Memory B cell (primary cell): ENCODE results near the gene C10orf67.
"Not testable (repeated sequence)": the region's sequence is repeated elsewhere in the genome, so short reads cannot be mapped to it uniquely, and the experiment has no call there.

Experiments used
- ATAC-seq: fragments of 150-1000 bp; cut with Tn5 transposase; 2 replicates; pipeline ENCODE4 v1.10.0; 2021; ENCODE audit warnings: low read depth, mild to moderate bottlenecking, moderate library complexity
- DNase-seq, 2 donors: peaks; one replicate each; pipeline ENCODE4 v3.0.0; 2022; ENCODE audit warnings: low spot score in 2 of 2
- H3K27ac Mint-ChIP-seq: one replicate; pipeline ENCODE4 v1.8.0; 2022; ENCODE audit warnings: mild to moderate bottlenecking, moderate library complexity, mixed read lengths
- H3K27me3 Mint-ChIP-seq: one replicate; pipeline ENCODE4 v1.8.0; 2022; ENCODE audit warnings: mixed read lengths
- H3K36me3 Mint-ChIP-seq: one replicate; pipeline ENCODE4 v1.8.0; 2022; ENCODE audit warnings: mild to moderate bottlenecking, mixed read lengths
- H3K4me1 Mint-ChIP-seq: one replicate; pipeline ENCODE4 v1.8.0; 2022; ENCODE audit warnings: mixed read lengths
- H3K4me3 Mint-ChIP-seq: one replicate; pipeline ENCODE4 v1.8.0; 2022; ENCODE audit warnings: mild to moderate bottlenecking, moderate library complexity, mixed read lengths
- H3K9me3 Mint-ChIP-seq: one replicate; pipeline ENCODE4 v1.8.0; 2022; ENCODE audit warnings: mixed read lengths

Gene C10orf67

GRCh38 chr10:23291551-23292334, 52.9 kb downstream of the C10orf67 start:
- no peak for DNase-seq
- H3K9me3 Mint-ChIP-seq: peaks cover 2% of the 10 kb centered on the region

GRCh38 chr10:23284674-23285335, 59.8 kb downstream of the C10orf67 start:
- DNase-seq: no peak
- no peak overlapping the region for H3K4me3 Mint-ChIP-seq
- ATAC-seq: no peak
- H3K36me3 Mint-ChIP-seq: no peaks in the 10 kb centered on the region
- H3K27me3 Mint-ChIP-seq: peaks cover 6% of the 10 kb centered on the region
- peaks cover 2% of the 10 kb centered on the region for H3K9me3 Mint-ChIP-seq
- no peaks in the 10 kb centered on the region for H3K4me1 Mint-ChIP-seq
- H3K27ac Mint-ChIP-seq: no peak overlapping the region

More at GRCh38 chr10:23291551-23292334, 52.9 kb downstream of the C10orf67 start:
- H3K4me1 Mint-ChIP-seq: peaks cover 2% of the 10 kb centered on the region
- H3K4me3 Mint-ChIP-seq: no peak overlapping the region
- H3K36me3 Mint-ChIP-seq: no peaks in the 10 kb centered on the region
- H3K27ac Mint-ChIP-seq: no peak overlapping the region
- no peak for ATAC-seq
- peaks cover 2% of the 10 kb centered on the region for H3K27me3 Mint-ChIP-seq

GRCh38 chr10:23284155-23284554, 60.4 kb downstream of the C10orf67 start:
- no peaks in the 10 kb centered on the region for H3K4me1 Mint-ChIP-seq
- no peak overlapping the region for H3K4me3 Mint-ChIP-seq
- ATAC-seq (no peak), DNase-seq (no peak)
- H3K9me3 Mint-ChIP-seq: peaks cover 2% of the 10 kb centered on the region
- H3K36me3 Mint-ChIP-seq: no peaks in the 10 kb centered on the region
- H3K27me3 Mint-ChIP-seq: peaks cover 6% of the 10 kb centered on the region
- no peak overlapping the region for H3K27ac Mint-ChIP-seq

GRCh38 chr10:23283680-23284079, 60.9 kb downstream of the C10orf67 start:
- peaks cover 8% of the 10 kb centered on the region for H3K27me3 Mint-ChIP-seq
- ATAC-seq (no peak), DNase-seq (no peak)
- H3K36me3 Mint-ChIP-seq: no peaks in the 10 kb centered on the region
- peaks cover 2% of the 10 kb centered on the region for H3K9me3 Mint-ChIP-seq
- H3K4me3 Mint-ChIP-seq: no peak overlapping the region
- H3K4me1 Mint-ChIP-seq: no peaks in the 10 kb centered on the region
- H3K27ac Mint-ChIP-seq: no peak overlapping the region

- Mint-ChIP-seq H3K36me3 (no peaks in the 10 kb centered on the region), H3K9me3 (no peaks in the 10 kb centered on the region), H3K4me1 (no peaks in the 10 kb centered on the region), H3K27me3 (peaks cover 12% of the 10 kb centered on the region), H3K4me3 (no peak overlapping the region), H3K27ac (no peak overlapping the region)
- no peak for DNase-seq
- no peak for ATAC-seq
Measured at GRCh38 chr10:23281044-23281433, 63.6 kb downstream of the C10orf67 start.

GRCh38 chr10:23280419-23281043, 64.1 kb downstream of the C10orf67 start:
- Mint-ChIP-seq H3K9me3 (no peaks in the 10 kb centered on the region), H3K4me3 (no peak overlapping the region), H3K27ac (no peak overlapping the region), H3K36me3 (no peaks in the 10 kb centered on the region), H3K27me3 (peaks cover 12% of the 10 kb centered on the region), H3K4me1 (no peaks in the 10 kb centered on the region)
- DNase-seq (no peak), ATAC-seq (no peak)

GRCh38 chr10:23275355-23275754, 69.2 kb downstream of the C10orf67 start:
- DNase-seq: no peak
- H3K4me3 Mint-ChIP-seq: no peak overlapping the region
- peaks cover 6% of the 10 kb centered on the region for H3K27me3 Mint-ChIP-seq
- H3K36me3 Mint-ChIP-seq: no peaks in the 10 kb centered on the region
- H3K9me3 Mint-ChIP-seq: peaks cover 8% of the 10 kb centered on the region
- H3K27ac Mint-ChIP-seq: no peak overlapping the region
- no peak for ATAC-seq
- H3K4me1 Mint-ChIP-seq: no peaks in the 10 kb centered on the region

GRCh38 chr10:23274179-23274578, 70.4 kb downstream of the C10orf67 start:
- H3K27ac Mint-ChIP-seq, H3K4me3 Mint-ChIP-seq, ATAC-seq, H3K4me1 Mint-ChIP-seq, H3K36me3 Mint-ChIP-seq, H3K27me3 Mint-ChIP-seq, DNase-seq: not testable (repeated sequence)
- H3K9me3 Mint-ChIP-seq: peaks cover 13% of the 10 kb centered on the region

GRCh38 chr10:23270531-23270930, 74.1 kb downstream of the C10orf67 start:
- H3K27ac Mint-ChIP-seq: no peak overlapping the region
- no peak overlapping the region for H3K4me3 Mint-ChIP-seq
- no peaks in the 10 kb centered on the region for H3K4me1 Mint-ChIP-seq
- no peak for ATAC-seq
- H3K36me3 Mint-ChIP-seq: no peaks in the 10 kb centered on the region
- DNase-seq: no peak
- H3K9me3 Mint-ChIP-seq: peaks cover 13% of the 10 kb centered on the region
- H3K27me3 Mint-ChIP-seq: no peaks in the 10 kb centered on the region

GRCh38 chr10:23263441-23264164, 81.0 kb downstream of the C10orf67 start:
- Mint-ChIP-seq H3K4me3 (no peak overlapping the region), H3K27ac (no peak overlapping the region), H3K36me3 (no peaks in the 10 kb centered on the region), H3K4me1 (no peaks in the 10 kb centered on the region), H3K27me3 (peaks cover 5% of the 10 kb centered on the region), H3K9me3 (no peaks in the 10 kb centered on the region)
- no peak for ATAC-seq
- DNase-seq: no peak

- Mint-ChIP-seq H3K27me3 (peaks cover 5% of the 10 kb centered on the region), H3K9me3 (no peaks in the 10 kb centered on the region), H3K4me1 (no peaks in the 10 kb centered on the region), H3K36me3 (no peaks in the 10 kb centered on the region), H3K27ac (no peak overlapping the region), H3K4me3 (no peak overlapping the region)
- DNase-seq (no peak), ATAC-seq (no peak)
Measured at GRCh38 chr10:23262928-23263327, 81.7 kb downstream of the C10orf67 start.

GRCh38 chr10:23258516-23258915, 86.1 kb downstream of the C10orf67 start:
- Mint-ChIP-seq H3K27ac (no peak overlapping the region), H3K4me1 (no peaks in the 10 kb centered on the region), H3K27me3 (peaks cover 5% of the 10 kb centered on the region), H3K36me3 (peaks cover 2% of the 10 kb centered on the region), H3K9me3 (no peaks in the 10 kb centered on the region), H3K4me3 (no peak overlapping the region)
- DNase-seq (no peak), ATAC-seq (no peak)

- Mint-ChIP-seq H3K27ac (no peak overlapping the region), H3K9me3 (no peaks in the 10 kb centered on the region), H3K4me1 (no peaks in the 10 kb centered on the region), H3K4me3 (no peak overlapping the region), H3K36me3 (peaks cover 3% of the 10 kb centered on the region), H3K27me3 (peaks cover 2% of the 10 kb centered on the region)
- no peak for DNase-seq
- no peak for ATAC-seq
Measured at GRCh38 chr10:23253780-23254179, 90.8 kb downstream of the C10orf67 start.

- H3K27me3 Mint-ChIP-seq, DNase-seq, ATAC-seq, H3K4me1 Mint-ChIP-seq, H3K9me3 Mint-ChIP-seq, H3K4me3 Mint-ChIP-seq, H3K36me3 Mint-ChIP-seq, H3K27ac Mint-ChIP-seq: not testable (repeated sequence)
Measured at GRCh38 chr10:23252859-23253258, 91.7 kb downstream of the C10orf67 start.
